A673 (cell line): ENCODE data around the gene ARHGAP8. TPM values are rescaled to one million over a fixed set of nuclear protein-coding genes. Genes with fewer than 3 reads are reported as not detected.

ENCODE experiments used
- BruUV-seq: library from RNA; stranded (reverse); fragments of 400-500 nt; replicated peaks from 2 replicates; lab custom pipeline; 2021; lab: Mats Ljungman, UMichigan
- CTCF ChIA-PET: fragments of 300-600 bp; sonication (Branson Sonifier 250); formaldehyde crosslinking; loops from one replicate; lab custom pipeline; 2022; ENCODE audit warnings: antibody characterized with exemption; lab: Charles Lee
- POLR2A ChIA-PET: fragments of 300-600 bp; sonication (Branson Sonifier 250); formaldehyde crosslinking; loops from one replicate; lab custom pipeline; 2022; ENCODE audit warnings: antibody characterized with exemption; ENCODE audit not compliant: low non-redundant PET; lab: Charles Lee
- DNase-seq: peaks from one replicate; pipeline ENCODE4 v3.0.0-alpha.2; 2015; ENCODE audit warnings: low spot score
- H3K27ac ChIP-seq: fragments of 200-600 bp; sonication (generic); 2 replicates; pipeline ENCODE4 v1.5.1; 2016; ENCODE audit warnings: mixed run types, low read depth, mild to moderate bottlenecking, mixed read lengths, antibody characterized with exemption, low read length; ENCODE audit not compliant: poor library complexity, severe bottlenecking
- H3K27me3 ChIP-seq: fragments of 200-600 bp; sonication (generic); replicated peaks from 2 replicates; pipeline ENCODE4 v1.6.1; 2017; ENCODE audit warnings: mixed run types, low read depth, mild to moderate bottlenecking, mixed read lengths, antibody characterized with exemption, low read length; ENCODE audit not compliant: insufficient read depth, poor library complexity
- H3K36me3 ChIP-seq: fragments of 200-600 bp; sonication (generic); 2 replicates; pipeline ENCODE4 v1.6.1; 2016; ENCODE audit warnings: mixed run types, mild to moderate bottlenecking, mixed read lengths, antibody characterized with exemption, low read length; ENCODE audit not compliant: insufficient read depth, poor library complexity, severe bottlenecking
- H3K4me1 ChIP-seq: fragments of 200-600 bp; sonication (generic); 2 replicates; pipeline ENCODE4 v1.6.1; 2017; ENCODE audit warnings: mixed run types, mild to moderate bottlenecking, mixed read lengths, antibody characterized with exemption, low read length; ENCODE audit not compliant: insufficient read depth, poor library complexity, severe bottlenecking
- H3K4me3 ChIP-seq: fragments of 200-600 bp; sonication (generic); 2 replicates; pipeline ENCODE4 v1.5.1; 2016; ENCODE audit warnings: low read depth, mixed run types, mild to moderate bottlenecking, mixed read lengths, low read length; ENCODE audit not compliant: poor library complexity, severe bottlenecking
- H3K9me3 ChIP-seq: fragments of 200-600 bp; sonication (generic); 2 replicates; pipeline ENCODE4 v1.6.1; 2016; ENCODE audit warnings: mixed run types, low read depth, mild to moderate bottlenecking, mixed read lengths, antibody characterized with exemption, low read length; ENCODE audit not compliant: poor library complexity, severe bottlenecking
- EZH2 ChIP-seq: fragments of 200-600 bp; sonication (generic); IDR thresholded peaks from 2 replicates; pipeline ENCODE4 v1.6.1; 2017; ENCODE audit warnings: borderline replicate concordance, low read depth, mild to moderate bottlenecking, mixed read lengths, antibody characterized with exemption, low read length; ENCODE audit not compliant: poor library complexity, severe bottlenecking
- intact Hi-C: fragments of 100-400 bp; cut with micrococcal nuclease; formaldehyde crosslinking; loops from one replicate; pipeline ENCODE4 v1.10.0; 2022; ENCODE audit not compliant: unreplicated experiment
- total RNA-seq: library from RNA; stranded (reverse); gene quantifications from 2 replicates; pipeline ENCODE4 v1.2.3, GENCODE V29; 2021
- TF ChIP-seq, protein P1 (sequence below): fragments of 300-800, 200-600 bp; sonication (generic); conservative IDR thresholded peaks from 2 replicates; pipeline ENCODE4 v1.5.1; 2017; ENCODE audit warnings: low read depth, mild to moderate bottlenecking, antibody characterized with exemption, low read length, moderate library complexity, mixed read lengths

Gene ARHGAP8
- total RNA-seq, 1 experiment from 2014 or later: not detected

DNA sequence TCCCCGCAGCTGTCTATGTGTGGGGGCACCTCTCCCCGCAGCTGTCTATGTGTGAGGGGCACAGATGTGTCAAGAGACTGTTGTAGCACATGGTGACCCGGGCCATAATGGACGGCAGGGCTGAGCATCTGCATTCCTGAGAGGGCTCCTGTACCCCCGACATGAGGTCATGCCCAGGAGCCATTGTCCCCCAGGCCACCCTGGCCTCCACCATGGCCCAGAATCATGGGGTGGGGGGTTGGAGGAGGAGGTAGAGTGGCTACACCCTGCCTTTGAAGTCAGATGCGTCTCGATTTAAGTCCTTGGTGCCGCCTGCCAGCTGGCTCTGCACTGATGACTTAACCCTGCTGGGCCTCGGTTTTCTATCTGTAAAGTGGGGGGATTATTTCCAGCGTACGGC, 49.1 kb downstream of the ARHGAP8 start:
- intact Hi-C loops: no loop called here
- no peak for DNase-seq
- Histone ChIP-seq H3K9me3 (no peaks in the 10 kb centered on the region), H3K4me1 (peaks cover 9% of the 10 kb centered on the region), H3K36me3 (no peaks in the 10 kb centered on the region), H3K4me3 (no peak overlapping the region), H3K27me3 (peaks cover 3% of the 10 kb centered on the region), H3K27ac (no peak overlapping the region)
- ChIA-PET CTCF (no interaction called here), POLR2A (no interaction called here)
- BruUV-seq: no TSS peak
- no peak for TF ChIP-seq EZH2
- TF ChIP-seq, protein P1, sequence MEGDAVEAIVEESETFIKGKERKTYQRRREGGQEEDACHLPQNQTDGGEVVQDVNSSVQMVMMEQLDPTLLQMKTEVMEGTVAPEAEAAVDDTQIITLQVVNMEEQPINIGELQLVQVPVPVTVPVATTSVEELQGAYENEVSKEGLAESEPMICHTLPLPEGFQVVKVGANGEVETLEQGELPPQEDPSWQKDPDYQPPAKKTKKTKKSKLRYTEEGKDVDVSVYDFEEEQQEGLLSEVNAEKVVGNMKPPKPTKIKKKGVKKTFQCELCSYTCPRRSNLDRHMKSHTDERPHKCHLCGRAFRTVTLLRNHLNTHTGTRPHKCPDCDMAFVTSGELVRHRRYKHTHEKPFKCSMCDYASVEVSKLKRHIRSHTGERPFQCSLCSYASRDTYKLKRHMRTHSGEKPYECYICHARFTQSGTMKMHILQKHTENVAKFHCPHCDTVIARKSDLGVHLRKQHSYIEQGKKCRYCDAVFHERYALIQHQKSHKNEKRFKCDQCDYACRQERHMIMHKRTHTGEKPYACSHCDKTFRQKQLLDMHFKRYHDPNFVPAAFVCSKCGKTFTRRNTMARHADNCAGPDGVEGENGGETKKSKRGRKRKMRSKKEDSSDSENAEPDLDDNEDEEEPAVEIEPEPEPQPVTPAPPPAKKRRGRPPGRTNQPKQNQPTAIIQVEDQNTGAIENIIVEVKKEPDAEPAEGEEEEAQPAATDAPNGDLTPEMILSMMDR: no peak

DNA sequence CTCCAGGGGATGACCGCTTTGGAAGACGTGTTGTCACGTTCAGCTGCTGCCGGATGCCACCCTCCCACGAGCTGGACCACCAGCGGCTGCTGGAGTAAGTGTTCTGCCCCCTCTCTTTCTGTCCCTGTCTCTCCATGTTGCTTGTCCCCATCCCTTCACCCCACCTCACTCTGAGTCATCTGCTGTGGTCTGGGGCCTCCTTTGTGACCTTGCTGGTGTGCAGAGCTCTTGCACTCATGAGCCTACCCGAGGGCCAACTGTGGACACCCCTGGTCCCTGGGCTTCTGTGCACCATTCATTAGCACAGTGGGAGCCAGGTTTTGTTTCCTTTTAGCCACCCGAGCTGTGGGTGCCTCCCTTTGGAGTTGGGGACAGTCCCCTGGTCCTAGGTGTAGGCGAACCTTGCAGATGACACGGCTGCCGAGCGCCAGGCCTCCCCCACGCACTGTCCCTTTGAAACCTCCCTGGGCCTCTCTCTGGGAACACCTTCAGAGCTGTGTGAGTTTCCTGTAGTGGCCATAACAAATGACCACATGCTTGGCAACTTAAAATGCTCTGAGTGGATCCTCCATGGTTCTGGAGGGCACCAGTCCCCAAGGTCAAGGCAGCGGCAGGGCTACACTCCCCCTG, 49.8 kb downstream of the ARHGAP8 start:
- Histone ChIP-seq H3K4me3 (no peak overlapping the region), H3K4me1 (peaks cover 5% of the 10 kb centered on the region), H3K27me3 (peaks cover 3% of the 10 kb centered on the region), H3K27ac (no peak overlapping the region), H3K9me3 (no peaks in the 10 kb centered on the region), H3K36me3 (no peaks in the 10 kb centered on the region)
- BruUV-seq: no TSS peak
- no peak for TF ChIP-seq EZH2
- TF ChIP-seq, protein P1: no peak
- ChIA-PET CTCF (no interaction called here), POLR2A (no interaction called here)
- no peak for DNase-seq
- intact Hi-C loops: no loop called here

DNA sequence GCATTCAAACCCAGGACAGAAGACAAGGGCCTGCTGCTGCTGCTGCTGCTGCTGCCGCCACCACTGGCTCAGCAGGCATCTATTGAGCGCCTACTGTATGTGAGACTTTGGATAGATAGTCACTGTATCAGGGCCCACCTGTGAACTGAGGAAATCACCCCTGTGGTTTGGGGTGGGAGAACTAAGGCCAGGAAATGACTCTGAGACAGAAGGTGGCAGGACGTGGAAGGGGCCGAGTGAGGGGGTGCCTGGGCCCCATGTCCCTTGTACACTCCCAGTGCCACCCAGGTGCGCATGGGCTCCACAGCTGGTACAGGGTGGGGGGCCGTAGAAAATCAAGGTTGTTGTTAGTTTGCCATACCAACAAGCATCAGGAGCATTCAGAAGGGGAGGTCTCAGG, 50.6 kb downstream of the ARHGAP8 start:
- TF ChIP-seq, protein P1: no peak
- TF ChIP-seq EZH2: no peak
- no peak overlapping the region for H3K4me3 ChIP-seq
- BruUV-seq: no TSS peak
- no peak overlapping the region for H3K27ac ChIP-seq
- CTCF ChIA-PET: no interaction called here
- H3K36me3 ChIP-seq: no peaks in the 10 kb centered on the region
- POLR2A ChIA-PET: no interaction called here
- DNase-seq: no peak
- intact Hi-C loops: no loop called here
- H3K9me3 ChIP-seq: no peaks in the 10 kb centered on the region
- H3K4me1 ChIP-seq: no peaks in the 10 kb centered on the region
- H3K27me3 ChIP-seq: peaks cover 3% of the 10 kb centered on the region
